NB4 (cell line): ENCODE data around the gene INPP4A.

Source experiments
- DNase-seq: peaks from one replicate; pipeline ENCODE4 v3.0.0; 2010; ENCODE audit warnings: low read depth
- H3K4me3 ChIP-seq: one replicate; pipeline ENCODE4 v1.5.1; 2011; ENCODE audit warnings: mild to moderate bottlenecking, low read depth, low read length, moderate library complexity
- MYC ChIP-seq: IDR thresholded peaks from 2 replicates; pipeline ENCODE4 v1.6.1; 2011; ENCODE audit warnings: low read depth, low read length
- POLR2A ChIP-seq: IDR thresholded peaks from 2 replicates; pipeline ENCODE4 v1.6.1; 2011; ENCODE audit warnings: mild to moderate bottlenecking; ENCODE audit not compliant: insufficient read length; ENCODE audit errors: extremely low read depth
- TF ChIP-seq, protein P1 (sequence below): IDR thresholded peaks from 2 replicates; pipeline ENCODE4 v1.6.1; 2011; ENCODE audit warnings: low read depth, low read length
- TF ChIP-seq, protein P2 (sequence below): IDR thresholded peaks from one replicate; pipeline ENCODE4 v1.5.1; 2012; ENCODE audit warnings: low read depth, low read length

INPP4A gene

DNA sequence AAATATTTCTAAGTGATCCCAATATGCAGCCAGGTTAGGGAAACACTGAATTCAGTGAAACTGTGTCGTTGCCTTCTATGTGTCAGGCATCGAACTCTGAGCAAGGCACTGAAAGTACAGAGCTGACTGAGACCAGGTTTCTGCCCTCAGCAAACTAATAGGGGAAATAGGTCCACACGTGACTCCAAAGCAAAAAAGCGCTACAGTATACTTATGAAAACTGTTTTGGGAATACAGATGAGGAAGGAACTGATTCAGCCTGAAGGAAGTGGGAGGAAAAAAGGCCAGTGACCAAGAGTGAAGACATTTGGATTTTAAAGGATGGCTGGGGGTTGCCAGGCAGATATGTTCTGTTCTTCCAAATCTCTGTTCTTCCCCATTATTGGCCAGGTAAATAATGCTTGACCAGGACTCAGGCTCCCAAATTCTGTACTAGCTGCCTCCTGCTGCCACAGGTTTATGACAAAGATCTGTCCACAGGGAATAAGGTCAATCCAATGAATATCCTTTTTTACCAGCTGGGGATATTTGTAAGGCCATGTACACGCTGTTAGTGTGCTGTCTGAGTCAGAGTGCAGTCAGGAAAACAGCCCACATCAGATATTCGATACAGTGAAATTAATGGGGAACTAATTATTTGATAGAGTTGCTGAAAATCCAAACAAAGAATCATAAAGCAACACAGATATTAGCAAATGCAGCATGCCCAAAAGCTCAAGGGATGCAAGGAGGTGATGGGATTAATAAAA, 24.5 kb upstream of the INPP4A start:
- H3K4me3 ChIP-seq = no peak overlapping the region
- no peak for DNase-seq
- TF ChIP-seq, protein P1, sequence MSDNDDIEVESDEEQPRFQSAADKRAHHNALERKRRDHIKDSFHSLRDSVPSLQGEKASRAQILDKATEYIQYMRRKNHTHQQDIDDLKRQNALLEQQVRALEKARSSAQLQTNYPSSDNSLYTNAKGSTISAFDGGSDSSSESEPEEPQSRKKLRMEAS = no peak
- TF ChIP-seq MYC = no peak
- TF ChIP-seq POLR2A = no peak
- TF ChIP-seq, protein P2, sequence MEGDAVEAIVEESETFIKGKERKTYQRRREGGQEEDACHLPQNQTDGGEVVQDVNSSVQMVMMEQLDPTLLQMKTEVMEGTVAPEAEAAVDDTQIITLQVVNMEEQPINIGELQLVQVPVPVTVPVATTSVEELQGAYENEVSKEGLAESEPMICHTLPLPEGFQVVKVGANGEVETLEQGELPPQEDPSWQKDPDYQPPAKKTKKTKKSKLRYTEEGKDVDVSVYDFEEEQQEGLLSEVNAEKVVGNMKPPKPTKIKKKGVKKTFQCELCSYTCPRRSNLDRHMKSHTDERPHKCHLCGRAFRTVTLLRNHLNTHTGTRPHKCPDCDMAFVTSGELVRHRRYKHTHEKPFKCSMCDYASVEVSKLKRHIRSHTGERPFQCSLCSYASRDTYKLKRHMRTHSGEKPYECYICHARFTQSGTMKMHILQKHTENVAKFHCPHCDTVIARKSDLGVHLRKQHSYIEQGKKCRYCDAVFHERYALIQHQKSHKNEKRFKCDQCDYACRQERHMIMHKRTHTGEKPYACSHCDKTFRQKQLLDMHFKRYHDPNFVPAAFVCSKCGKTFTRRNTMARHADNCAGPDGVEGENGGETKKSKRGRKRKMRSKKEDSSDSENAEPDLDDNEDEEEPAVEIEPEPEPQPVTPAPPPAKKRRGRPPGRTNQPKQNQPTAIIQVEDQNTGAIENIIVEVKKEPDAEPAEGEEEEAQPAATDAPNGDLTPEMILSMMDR = no peak

DNA sequence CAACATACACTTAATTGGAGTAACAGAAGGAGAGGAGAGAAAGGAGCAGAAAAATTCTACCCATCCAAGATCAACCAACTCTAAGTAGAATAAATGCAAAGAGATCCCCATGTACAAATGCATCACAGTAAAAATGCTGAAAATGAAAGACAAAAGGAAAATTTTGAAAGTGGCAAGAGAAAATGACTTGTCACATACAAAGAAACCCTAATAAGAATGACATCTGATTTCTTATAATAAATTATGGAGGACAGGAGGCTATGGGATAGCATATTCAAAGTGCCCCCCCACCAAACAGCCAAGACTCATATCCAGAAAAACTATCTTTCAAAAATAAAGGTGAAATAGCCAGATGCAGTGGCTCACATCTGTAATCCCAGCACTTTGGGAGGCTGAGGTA, 22.2 kb upstream of the INPP4A start:
- TF ChIP-seq, protein P2 = no peak
- TF ChIP-seq MYC = no peak
- TF ChIP-seq, protein P1 = no peak
- no peak for TF ChIP-seq POLR2A
- DNase-seq = no peak
- H3K4me3 ChIP-seq = no peak overlapping the region

DNA sequence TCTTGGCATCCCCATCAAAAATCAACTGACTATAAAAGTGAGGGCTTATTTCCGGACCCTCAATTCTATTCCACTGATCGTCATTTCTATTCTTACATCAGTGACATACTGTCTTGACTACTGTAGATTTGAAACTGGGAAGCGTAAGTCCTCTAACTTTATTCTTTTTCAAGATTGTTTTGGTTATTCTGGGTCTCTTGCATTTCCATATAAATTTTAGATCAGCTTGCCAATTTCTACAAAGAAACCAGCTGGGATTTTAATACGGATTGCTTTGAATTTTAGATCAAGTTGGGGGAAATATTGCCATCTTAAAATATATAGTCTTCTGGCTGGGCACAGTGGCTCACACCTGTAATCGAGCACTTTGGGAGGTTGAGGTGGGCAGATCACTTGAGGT, 17.9 kb upstream of the INPP4A start:
- no peak overlapping the region for H3K4me3 ChIP-seq
- TF ChIP-seq, protein P1 = no peak
- TF ChIP-seq POLR2A = no peak
- TF ChIP-seq MYC = no peak
- TF ChIP-seq, protein P2 = no peak
- DNase-seq = no peak

DNA sequence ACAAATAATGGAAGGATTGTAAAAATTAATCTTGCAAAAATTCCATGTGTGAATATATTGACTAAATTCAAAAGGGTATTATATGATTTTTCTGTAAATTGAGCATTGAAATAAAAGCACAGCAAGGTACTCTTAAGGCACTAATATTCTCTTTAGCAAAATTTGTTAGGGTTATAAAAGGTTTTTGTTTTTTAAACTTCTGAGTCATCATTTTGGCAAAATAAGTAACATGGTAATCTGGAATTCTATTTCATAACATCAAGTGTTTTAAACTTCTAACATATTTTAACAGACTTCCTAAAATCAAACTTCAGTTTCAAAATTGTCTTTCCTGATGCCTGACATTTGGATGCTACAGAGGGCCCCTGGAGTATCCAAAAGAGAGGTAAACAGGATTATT, 12.5 kb upstream of the INPP4A start:
- H3K4me3 ChIP-seq = no peak overlapping the region
- TF ChIP-seq, protein P2 = no peak
- TF ChIP-seq, protein P1 = no peak
- no peak for TF ChIP-seq POLR2A
- no peak for TF ChIP-seq MYC
- no peak for DNase-seq

DNA sequence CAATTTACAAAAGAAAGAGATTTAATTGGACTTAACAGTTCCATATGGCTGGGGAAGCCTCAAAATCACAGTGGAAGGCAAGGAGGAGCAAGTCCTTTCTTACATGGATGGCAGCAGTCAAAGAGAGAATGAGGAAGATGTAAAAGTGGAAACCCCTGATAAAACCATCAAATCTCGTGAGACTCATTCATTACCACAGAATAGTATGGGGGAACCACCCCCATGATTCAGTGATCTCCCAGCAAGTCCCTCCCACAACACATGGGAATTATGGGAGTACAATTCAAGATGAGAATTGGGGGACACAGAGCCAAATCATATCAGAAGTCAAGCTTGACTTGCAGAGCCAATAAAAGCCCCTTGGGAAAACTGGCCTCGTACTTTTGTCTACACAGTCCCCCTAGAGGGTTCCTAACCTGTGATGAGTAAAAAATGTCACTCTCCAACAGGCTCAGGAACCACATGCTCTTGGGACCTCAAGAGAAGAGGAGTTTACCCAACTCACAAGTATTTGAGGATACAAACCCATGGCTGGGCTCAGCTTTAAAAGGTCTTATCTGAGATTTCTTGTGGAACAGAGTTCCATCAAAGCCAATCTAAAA, 11.2 kb upstream of the INPP4A start:
- H3K4me3 ChIP-seq = no peak overlapping the region
- DNase-seq = no peak
- TF ChIP-seq, protein P1 = no peak
- TF ChIP-seq POLR2A = no peak
- TF ChIP-seq, protein P2 = no peak
- TF ChIP-seq MYC = no peak
